HG03439 (cell line): ENCODE results near the gene YBX1.

Experiments used
- ATAC-seq: cut with Tn5 transposase; IDR thresholded peaks from one replicate; pipeline ENCODE4 v1.9.1; 2021; ENCODE audit warnings: mild to moderate bottlenecking, moderate library complexity; ENCODE audit not compliant: unreplicated experiment

The YBX1 gene

DNA sequence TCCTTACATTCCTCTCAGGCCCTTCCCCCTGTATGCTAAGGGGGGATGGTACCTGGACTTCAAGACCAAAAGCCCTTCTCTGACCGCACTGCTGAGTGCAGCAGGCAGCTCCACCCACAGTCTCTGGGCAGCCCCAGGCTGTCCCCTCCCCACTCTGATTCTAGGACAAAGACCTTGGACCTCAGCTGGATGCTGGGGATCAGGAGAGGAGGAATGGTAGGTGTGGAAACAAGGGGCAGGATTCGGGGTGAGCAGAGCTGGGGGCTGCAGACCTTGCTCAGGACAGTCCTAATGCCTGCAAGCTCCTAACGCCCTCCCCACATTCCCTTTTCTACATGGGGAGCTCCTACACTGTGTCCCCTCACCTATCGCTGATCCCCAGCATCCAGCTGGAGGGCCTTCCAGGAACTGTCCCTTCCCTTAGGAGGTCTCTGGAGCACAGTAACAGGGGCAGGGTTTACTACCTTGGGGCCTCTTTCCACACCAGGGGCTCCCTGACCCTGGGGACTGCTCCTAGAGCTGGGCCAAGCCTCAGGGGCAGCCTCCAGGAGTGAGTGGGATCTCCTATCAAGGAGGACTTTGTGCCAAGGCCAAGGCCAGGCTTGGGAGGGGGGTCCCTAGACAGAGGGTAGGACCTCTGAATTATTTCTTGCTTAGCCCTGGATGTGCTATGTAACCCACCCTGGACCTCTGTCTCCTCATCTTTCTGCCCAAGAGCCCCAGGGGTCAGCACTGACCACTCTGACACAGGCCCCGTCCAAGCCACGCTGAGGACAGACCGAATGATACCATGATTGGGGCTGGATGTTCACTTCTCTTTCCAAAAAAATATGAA, 52.2 kb downstream of the YBX1 start:
- ATAC-seq: no peak

GRCh38 chr1:42735056-42735455, 52.8 kb downstream of the YBX1 start:
- no peak for ATAC-seq

- no peak for ATAC-seq
Measured at GRCh38 chr1:42735477-42736105, 53.4 kb downstream of the YBX1 start.

- ATAC-seq: no peak
Measured at GRCh38 chr1:42736152-42736551, 53.9 kb downstream of the YBX1 start.

DNA sequence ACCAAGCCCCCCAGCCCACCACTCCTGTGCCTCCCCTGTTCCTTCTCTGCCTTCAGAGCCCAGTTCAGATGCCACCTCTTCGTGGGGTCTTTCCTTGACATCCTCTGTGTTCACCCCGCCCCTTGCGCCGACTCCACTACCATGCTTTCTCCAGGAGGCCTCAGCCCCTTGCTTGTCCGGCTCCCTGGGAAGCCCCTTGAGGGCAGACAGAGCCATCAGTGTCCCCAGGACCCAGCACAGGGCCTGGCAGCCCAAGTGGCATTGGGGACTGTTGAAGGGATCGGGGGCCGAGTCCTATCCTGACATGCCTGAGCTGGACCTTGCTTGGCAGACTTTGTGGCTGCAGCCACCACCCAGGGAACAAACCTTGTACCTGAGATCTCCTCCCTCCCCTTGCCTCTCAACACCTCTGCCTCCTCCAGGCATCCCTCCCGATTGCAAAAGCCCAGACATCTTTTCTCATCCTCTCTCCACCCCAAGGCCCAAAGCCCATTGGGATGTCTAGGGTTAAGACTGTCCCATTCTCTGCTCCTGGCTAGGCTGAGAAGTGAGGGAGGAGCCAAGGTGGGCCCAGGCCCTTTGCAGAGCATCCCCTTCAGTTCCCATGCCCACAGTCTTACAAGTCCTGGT, 54.5 kb downstream of the YBX1 start:
- ATAC-seq: no peak

- ATAC-seq: no peak
Measured at GRCh38 chr1:42737257-42737656, 55.0 kb downstream of the YBX1 start.

DNA sequence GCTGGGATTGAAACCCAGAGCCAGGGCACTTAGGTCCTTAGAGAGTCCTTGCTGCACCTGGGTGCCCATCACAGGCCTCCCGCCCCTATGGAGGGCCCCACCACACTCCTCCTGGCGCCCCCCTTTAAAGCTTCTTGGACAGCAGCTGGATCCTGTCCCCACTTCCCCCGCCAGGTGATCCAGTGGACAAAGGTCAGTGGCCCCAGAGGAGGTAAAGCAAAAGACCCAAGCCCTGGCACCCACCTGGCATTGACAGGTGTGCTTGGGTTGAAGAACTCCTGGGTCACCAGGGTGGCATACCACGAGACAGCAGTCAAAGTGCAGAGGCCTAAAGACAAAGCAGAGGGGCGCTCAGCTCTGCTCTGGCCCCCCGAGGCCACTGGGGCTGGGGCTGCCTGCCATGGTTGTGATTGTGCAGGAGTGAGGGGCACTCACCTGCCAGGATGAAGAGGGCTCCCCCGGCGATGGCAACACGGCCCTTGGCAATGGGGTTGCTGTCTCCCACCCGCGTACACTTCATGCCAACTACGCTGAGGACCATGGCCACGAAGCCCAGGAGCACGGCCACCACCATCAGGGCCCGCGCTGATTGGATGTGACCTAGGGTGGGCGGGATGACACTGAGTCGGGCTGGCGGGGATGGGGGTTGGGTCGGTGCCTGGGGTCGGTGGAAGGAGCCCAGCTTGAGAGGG, 55.9 kb downstream of the YBX1 start:
- no peak for ATAC-seq

- no peak for ATAC-seq
Measured at GRCh38 chr1:42738678-42739226, 56.5 kb downstream of the YBX1 start.

GRCh38 chr1:42739753-42740700, 57.8 kb downstream of the YBX1 start, which contains the start of gene CLDN19:
TSS of gene CLDN19 (minus strand) at chr1:42740236. CDS start at chr1:42740063, 173 bp downstream.
- no peak for ATAC-seq

DNA sequence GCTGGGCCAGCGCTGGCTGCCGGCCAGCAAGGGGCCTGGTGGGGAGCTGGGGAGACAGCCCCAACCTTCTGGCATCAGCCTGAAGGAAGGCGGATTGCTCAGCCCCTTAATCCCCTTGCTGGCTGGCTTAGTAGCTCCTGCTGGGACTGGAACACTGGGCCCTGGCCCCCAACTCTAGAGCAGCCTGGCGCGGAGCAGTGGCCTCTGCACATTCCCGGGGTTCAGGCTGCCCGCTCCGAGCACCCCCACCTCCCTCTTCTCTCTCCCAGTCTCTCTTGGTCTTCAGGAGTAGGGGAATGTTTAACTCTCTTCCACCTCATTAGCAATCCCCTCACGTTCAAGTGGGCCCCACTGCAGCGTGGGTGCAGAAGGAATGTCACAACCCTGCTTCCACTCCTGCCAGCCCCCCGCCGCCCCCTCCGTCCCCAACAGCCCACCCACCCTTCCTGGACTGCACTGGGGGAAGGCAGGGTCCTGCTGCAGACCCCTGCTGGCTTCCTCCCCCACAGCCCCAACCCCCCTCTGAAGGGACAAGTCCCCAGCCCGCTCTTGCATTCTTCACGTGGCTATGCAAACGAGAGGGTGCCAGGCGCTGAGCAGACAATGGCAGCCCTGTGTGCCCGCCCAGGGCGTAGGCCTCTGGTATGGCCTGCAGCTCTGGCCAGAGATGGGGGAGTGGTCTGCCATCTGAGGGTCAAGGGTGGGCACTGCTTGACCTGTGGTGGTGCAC, 58.8 kb downstream of the YBX1 start:
- no peak for ATAC-seq

DNA sequence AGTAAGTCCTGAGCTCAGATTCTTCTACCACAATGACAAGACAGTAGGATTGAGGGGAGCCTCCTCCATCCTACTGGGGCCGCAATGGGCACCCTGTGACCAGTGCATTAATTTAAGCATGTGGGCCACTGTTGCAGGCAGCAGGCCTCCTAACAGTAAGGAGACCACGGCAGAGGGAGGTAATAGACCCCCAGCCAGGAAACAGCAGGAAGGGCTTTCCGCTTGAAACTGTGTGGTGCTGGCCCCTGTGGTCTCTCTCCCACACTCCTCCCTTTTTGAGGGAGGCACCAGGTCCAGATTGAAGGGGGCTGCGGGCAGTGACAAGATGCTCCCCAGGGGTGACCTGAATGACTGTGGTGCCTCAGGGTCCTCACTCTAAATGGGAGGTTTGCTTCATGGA, 59.5 kb downstream of the YBX1 start:
- no peak for ATAC-seq

DNA sequence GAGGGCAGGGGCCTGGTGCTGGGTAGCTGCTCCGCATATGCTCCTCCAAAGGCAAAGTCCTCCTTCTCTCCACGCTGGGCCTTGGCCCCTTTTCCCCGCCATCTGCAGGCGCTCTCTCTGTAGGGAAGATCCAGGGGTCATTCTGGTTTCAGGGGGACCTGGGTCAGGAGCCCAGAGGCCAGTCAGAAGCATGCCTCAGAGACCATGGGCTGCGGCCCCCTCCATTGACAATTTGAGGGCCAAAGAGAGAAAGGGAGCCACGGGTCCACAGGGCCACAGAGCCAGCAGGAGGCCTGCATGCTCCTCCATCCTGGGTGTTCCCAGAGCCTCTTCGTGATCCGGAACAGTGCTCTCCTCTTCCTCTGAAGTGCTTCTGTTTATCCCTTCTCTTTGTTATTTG, 59.9 kb downstream of the YBX1 start:
- ATAC-seq: no peak

- no peak for ATAC-seq
Measured at GRCh38 chr1:42742617-42743316, 60.5 kb downstream of the YBX1 start.

DNA sequence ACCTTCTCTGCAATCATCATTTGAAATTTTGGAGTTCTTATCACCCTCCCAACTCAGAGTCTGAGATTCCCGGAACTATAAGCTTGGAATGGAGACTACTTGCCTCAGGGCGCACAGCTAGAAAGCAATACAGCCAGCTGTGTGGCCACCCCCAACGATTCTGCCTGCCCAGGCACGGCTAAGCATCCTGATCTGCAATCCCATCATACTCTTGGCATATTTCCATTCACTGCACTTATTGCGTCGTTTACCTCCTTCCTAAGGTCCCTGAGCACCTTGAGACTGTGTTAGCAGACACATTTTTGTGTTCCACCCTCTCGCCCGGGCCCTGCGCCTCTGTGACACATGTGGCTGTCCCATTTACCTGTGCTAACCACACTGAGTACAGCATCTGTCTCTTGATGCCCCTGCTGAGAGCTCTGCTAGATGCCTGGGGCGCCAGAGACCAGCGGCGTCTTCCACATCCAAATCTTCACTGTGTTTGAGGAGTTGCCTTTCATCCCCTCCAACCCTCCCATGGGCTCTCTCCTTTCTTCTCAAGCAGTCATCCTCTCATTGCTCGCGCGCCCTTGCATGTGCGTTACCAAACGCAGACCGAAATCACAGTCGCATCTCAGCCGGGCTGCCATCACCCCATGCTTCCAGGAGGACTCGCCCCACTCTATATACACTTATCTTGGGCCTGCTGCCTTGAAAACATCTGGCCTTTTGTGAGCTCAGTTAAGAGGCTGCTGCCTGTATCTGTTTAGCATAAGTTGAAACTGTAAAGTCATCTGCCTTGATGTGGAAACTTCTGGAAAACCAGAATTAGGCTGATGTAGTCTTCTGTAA, 61.3 kb downstream of the YBX1 start:
- no peak for ATAC-seq

GRCh38 chr1:42744148-42744413, 61.9 kb downstream of the YBX1 start:
- ATAC-seq: no peak

DNA sequence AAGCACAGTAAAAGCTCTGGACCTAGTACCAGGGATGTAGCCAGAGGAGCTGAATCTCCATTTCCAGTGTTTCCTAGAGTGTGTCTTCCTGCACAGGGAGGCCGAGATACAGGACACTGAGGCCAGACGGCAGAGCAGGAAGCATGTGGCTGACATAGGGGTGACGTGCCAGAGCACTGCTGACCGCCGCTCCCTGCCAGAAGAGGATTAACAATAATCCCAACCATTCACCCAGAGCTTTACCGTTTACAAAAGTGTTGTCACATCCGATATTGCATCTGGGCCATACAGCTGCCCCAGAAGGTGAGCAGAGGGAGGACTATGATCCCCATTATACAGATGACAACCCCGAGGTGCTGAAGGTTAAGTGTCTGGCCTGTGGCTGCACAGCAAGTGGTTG, 63.6 kb downstream of the YBX1 start:
- ATAC-seq: no peak

DNA sequence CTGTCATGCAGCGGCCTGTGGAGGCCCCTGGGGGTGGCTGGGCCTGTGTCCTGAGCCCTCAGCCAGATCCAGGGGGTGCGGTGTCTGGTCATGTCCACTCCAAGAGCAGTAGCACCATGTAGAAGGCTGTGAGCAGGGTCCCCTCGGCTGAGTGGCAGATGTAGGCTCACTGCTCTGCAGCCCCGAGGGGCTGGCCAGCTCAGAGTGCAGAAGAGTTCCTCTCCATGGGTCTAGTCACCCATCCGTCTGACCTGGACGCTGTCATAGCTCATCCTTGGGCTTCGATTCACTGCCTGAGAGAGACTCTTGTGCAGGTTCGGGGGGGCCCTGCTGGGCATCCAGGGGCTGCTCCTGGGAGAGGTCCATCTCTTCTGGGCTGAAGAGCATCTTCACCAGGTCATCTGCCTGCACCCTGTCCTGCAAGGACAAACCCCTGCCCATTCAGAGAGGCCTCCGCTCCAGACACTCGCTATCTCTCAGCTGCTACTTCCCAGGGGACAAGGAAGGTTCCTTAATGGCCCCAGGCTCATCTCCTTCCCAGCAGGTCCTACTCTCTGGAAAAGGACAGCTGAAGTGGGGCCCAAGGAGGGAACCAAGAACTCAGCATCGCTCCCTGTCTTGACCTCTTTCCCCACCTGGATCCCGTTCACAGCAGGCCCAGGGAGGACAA, 64.4 kb downstream of the YBX1 start:
- no peak for ATAC-seq

DNA sequence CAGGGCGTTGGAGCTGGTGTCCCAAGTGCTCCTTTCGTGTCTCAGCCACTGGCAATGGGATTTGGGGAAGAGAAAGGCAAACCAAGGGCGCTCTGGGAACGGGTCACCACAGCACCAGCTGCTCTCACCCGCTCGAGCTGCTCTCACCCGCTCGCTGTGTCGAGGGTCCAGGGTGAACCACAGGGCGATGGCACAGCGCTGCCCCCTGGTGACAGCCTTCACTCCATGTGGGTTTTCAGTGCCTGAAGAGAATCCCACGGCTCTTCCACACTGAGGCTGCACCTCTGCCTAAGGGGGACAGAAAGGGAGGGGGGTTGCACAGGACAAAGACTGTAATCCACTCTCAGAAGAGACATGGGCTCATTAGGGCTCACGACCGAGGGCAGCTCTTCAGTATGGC, 64.9 kb downstream of the YBX1 start:
- no peak for ATAC-seq
